CD4-positive, alpha-beta T cell treated with Interleukin-6 at 100 ng/mL for 8 hours (primary cell): Measurements from ENCODE around the gene APBA2.

ENCODE experiments used
- DNase-seq: peaks from one replicate; pipeline ENCODE4 v3.0.0-alpha.2; 2020; ENCODE audit warnings: mixed read lengths, low spot score

APBA2 gene

DNA sequence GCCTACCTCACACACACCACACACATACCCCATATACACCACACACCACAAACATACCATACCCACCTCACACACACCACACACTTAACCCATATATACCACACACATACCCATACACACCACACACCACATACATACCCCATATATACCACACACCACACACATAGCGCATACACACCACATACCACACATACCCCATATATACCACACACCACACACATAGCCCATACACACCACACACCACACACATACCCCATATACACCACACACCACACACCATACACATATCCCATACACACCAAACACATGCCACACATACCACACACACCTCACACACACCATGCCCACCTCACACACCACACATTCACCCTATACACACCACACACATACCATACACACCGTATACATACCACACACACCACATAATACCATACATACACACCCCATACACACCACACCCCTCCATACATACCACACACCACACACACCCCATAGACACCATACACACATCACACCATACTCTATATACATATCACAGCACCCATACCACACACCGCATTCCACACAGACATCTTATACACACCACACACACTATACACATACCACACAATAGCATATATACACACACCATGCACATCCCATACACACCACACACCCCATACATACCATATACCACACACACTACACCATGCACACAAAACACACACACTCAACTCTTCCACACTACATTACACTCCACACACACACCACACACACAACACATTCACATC, 29.5 kb downstream of the APBA2 start:
- no peak for DNase-seq

DNA sequence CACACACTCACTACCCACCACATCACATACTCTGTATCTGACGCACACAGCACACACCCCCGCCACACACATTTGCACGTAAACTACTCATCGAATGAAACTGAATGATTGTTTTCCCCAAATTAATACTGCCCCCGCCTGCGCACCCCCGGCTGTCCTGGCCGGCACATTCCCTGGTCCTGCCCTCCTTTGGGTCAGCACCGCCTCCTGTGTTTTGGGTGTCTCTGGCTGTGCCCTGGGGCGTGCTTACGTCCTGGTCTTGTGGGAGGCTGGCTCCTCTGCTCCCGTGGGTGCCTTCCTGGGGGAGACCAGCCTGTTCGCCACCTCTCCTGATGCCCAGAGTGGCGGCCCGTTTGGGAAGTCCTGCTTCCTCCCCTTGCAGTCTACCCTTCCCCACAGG, 30.2 kb downstream of the APBA2 start:
- no peak for DNase-seq

DNA sequence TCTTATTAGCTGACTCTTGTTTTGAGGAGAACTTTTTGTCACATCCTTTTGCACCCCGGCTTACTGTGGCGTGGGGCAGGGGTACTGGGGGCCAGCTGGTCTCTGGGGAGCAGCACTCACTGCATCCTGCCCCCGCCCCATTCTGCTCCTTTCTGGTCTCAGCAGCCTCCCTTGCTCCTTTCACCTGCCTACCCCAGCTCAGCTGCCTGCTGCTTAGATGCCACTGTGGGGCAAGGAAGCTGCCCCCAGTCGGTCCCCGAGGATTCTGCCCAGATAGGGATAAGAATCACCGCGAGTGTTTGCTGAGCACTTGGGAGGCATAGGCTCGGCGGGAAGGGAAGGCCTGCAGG, 32.0 kb downstream of the APBA2 start:
- no peak for DNase-seq

DNA sequence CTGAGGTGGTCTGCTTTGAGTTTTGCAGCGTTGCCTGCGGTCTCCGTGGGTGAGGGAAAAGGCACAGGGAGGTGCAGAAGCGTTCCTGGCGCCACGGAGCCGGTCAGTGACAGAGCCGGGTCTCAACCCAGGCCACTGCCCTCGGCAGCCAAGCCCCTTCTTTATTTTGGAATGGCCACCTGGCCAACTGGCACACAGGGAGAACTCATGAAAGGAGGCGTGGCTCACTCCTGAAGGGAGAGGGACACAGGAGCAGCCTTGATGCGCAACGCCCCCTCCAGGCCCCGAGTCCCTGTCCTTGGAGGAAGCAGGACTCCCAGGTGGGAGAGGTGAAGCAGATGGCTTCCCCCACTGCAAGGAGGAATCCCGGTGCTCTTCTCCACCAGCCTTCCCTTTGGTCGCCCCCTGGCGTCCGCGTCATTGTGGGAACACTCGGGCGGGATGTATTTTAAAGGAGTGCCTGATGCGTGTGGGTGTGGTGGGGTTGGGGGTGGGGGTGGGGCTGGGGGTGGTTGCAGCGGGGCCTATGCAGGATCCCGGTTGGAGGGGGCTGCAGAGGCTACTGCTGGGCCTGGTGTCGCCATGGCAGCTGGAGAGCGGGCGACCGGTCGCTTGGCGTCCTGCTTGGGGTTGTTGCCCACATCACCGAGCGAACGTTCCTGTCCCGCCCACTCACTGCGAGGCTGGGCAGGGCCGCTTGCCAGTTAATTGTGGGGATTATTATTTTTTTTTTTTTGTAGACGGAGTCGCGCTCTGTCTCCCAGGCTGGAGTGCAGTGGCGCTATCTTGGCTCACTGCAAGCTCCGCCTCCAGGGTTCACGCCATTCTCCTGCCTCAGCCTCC, 32.6 kb downstream of the APBA2 start:
- DNase-seq: no peak

DNA sequence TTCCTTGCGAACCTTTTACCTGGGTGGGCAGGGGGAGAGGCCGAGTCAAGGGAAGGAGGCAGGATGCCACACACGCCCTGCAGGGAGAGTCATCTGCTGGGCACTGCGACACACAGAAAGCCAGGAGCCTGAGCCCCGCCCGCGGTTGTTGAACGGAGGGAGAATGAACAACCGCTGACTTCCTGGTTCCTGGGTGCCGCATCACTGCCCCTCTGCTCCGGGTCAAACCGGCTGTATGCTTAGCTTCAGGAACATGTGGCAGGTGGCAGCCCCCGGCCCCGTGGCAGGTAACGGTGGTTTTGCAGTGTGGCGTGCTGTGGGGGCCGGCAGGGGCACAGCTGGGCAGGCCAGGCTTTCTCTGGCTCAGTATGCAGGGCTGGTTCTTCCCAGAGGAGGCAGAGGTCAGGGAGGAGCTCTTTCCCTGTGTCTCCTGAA, 33.4 kb downstream of the APBA2 start:
- peak; percentile 30 for DNase-seq

DNA sequence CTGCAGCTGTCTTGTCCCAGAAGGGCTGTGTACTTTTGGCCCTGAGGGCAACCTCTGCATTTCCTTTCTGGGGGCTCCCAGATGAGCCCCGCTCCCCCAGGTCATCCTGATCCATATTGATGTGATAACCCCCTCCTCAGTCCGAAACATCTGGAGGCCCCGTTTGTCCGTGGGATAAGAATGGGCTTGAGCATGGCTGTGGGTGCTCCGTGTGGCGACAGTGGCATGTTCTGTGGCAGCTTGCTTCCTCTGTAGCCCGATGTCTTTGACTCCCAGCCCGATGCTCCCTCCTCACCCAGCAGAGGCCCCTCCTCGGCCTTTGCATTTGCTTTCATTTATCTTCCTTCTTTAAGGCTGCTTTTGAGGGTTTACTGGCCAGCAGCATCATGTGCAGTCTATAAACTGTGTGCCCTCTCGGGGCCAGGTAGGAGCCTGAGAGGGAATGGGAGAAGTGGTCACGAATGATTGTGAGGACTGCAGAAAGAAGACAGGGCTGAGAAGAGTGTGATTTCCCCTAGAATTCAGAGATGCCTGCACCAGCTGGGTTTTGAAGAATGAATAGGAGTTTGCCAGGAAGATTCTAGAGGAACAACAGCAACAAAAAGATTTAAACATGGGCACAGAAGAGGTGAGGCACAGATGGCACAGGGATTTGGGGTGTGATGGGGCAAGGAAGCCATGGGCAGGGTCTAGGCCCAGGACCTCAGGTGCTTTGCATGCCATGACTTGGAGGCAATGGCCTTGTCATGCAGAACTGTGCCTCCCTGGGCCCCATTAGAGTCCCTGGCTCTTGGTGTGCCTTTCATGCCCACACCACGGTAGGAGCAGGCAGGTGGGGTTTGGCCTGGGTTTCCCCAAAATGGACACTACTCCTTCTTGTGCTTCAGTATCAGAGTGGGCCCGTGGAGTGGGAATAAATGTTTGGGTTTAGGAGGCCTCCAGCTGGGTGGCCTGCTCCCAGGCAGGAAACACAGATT, 34.2 kb downstream of the APBA2 start:
- DNase-seq: no peak

DNA sequence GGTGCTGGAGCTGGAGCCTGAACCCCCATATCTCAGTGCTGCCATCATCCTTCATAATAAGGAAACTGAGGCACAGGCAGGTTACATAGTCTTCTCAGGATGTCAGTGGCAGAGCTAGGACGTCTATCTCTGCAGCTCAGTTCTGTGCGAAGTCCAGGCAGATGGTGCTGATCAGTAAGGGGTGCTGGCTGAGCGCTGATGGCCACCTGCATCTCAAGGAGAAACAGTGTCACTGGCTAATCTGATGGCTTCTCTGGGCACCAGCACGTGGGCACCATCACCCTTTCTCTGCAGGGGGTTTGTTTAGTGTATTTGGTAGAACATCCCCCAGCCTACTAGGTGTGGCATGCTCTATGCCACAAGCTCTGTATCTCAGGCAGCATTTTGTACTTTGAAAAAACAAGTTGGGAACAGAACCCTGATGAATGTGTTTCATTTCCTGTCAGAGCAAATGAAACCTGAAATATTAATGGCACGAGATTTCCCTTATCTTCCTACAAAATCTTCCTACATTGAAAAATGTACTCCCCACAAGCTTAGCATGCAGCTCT, 35.1 kb downstream of the APBA2 start:
- DNase-seq: no peak

DNA sequence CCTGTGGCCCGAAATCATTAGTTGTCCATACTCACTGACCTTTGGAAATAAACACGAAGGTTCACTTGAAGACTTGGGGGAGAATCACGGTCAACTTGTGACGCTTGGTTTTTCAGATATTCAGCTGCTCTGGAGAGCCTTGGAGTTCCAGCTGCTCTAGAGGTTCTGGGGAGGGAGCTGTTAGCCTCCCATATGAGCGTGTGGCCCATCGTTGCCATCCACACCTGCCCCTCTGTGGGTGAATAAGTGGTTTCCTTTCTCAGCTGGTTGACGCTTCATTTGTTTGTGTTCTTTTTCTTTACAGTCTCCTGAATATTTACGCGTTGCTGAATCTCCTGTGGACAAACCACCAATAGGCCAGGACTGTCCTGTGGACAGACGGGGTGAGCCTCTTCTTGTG, 35.6 kb downstream of the APBA2 start:
- DNase-seq: no peak

DNA sequence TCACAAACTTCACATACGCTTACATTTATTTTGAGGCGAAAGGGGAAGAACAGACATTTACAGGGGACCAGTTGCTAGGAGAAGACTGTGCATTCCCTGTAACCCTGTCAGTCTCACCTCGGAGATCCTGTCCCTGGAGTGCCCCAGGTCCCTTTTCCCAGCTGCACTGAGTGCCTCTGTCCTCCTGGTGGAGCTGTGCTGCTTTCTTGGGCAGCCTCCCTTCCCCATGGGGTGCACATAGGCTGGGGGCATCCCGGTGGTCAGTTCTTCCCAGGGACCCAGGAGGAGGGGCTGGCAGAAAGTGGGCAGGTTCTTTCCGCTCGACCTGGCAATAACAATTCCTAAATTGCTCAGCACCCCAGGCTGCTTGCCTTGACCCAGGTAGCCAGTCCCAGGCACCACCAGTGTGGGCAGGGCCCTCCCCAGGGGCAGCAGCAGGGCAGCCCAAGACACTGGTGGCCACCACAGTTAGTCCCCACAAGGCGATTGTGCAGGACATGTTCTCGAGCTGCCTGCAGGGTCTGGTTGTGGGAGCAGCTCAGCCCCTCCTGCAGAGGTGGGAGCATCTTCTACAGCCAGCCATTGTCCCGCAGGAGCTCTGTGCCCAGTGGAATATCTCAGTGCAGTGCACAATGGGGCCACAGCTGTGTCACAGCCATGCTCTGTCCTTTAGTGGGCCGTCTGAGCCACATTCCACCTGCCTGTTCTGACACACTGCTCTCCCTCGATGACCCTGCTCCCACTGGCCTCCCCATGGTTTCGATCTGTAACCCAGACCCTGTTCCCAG, 36.3 kb downstream of the APBA2 start:
- DNase-seq: no peak

DNA sequence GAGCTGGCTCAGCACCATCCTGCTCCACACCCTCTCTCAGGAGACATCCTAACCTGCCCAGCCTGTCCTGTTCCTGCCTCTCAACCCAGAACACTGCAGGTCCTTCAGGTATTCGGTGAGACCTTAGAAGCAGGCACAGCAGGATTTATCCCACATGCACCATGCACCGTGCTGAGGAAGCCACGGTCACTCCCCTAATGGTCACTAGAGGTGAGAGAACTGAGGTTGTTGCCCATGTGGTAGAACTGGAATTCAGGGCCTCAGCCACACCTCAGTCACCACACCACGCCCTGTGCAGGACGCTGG, 36.9 kb downstream of the APBA2 start:
- no peak for DNase-seq

DNA sequence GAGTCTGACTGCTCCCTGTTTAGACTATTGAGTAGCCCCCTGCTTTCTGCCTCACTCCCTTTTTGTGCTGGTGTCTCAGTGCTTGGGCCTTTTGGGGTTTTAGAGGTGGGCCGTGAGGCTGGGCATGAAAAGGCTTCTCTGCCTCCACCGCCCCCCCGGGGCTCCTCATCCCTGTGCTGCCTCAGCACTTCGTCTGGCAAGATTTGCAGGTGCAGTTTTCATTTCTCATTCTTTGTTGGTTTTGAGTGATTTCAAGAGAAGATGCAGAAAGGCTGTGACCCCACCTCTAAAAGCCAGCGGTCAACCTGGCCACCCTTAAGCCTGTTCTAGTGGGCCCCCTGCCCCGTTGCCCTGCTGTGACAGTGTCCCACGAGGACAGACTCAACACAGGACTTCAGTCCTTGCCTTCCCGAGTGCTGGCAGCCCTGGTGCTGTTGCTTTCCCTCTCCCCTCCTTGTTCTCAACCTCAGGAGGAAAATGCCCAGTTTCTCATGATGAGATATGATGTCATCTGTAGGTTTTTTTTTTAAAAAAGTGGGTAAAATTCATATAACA, 38.0 kb downstream of the APBA2 start:
- no peak for DNase-seq

DNA sequence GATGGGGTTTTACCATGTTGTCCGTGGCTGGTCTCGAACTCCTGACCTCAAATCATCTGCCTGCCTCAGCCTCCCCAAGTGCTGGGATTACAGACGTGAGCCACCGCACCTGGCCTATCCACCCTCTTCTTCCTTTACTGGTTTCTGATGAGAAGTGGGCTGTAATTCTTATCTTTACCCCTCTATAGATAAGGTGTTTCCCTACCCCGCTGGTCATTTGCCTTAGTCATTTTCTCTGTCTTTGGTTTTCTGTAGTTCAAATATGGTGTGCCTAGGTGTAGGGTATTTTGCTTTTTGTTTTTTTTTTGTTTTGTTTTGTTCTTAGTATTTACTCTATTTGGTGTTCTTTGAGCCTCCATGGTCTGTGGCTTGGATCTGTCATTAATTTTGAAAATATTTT, 41.3 kb downstream of the APBA2 start:
- no peak for DNase-seq

DNA sequence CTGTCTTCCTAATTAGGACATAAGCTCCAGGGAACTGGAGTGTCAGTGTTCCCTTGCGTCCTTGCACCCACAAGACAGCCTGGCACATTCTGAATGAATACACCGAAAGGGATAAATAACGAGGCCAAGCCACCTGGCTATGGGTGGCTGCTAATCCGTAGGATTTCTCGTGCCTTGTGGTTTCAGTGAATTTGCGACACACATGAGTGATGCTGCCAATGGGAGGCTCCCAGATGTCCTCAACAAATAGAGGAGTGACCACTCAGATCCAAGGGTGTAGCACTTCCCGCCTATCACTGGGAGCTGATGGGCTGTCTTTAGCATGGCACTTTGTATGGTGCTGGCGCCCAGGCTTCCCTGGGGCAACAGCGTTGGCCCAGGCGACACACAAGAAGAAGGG, 43.4 kb downstream of the APBA2 start:
- no peak for DNase-seq

DNA sequence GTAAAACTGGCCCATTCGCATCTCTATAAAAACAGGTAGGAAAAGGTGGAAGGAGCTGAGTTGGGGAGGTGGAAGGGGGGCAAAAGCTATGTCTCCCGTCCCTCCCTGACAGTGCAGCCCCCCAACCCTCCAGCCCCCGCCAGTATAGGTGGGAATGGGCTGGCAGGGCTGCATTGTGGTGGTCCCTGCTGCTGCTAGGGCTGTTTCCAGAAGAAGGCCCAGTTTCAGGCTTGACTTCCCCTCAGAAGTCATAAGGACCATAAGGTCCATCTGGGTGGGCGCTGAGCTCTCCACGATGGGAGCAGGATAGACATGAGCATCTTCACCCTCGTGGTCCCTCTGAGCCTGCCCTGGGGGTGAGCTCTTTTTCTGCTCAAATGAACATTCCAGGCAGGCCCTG, 44.2 kb downstream of the APBA2 start:
- no peak for DNase-seq

DNA sequence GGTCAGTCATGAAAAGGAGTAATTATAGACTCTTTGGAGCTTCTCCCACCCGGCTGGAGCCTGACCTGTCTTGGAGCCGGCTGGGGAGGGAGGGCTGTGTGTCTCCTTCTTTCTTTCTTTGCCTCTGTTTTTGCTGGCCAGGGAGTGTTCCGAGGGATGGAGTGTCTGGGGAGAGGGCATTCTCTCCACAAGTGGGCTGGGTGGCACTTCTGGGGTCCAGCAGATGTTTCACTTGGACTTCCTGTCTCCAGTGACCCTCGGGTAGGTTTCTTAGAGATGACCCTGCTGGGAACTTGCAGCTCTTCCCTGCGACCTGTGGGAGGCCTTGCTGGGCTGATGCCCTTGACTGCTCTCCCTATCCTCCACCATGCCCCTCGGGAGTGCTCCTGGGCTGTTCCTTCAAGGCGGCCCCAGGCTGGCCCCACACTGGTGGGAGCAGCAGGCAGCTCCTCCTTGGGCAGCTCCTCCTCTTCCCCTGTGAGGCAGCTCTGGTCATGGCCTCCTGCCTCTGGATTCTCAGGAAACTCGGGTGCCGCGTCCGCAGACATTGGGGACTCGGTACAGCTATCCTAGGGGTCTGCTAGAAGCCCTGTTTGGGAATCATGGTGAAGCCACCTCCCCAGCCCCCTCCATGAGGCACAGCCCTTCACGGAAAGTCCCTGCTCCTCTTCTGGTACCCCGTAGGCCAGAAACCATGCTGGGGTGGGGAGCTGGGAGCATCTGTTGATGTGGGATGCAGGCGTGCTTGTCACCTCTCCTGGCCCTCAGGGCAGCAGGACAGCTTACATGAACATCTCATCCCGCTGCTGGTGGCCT, 44.9 kb downstream of the APBA2 start:
- no peak for DNase-seq

DNA sequence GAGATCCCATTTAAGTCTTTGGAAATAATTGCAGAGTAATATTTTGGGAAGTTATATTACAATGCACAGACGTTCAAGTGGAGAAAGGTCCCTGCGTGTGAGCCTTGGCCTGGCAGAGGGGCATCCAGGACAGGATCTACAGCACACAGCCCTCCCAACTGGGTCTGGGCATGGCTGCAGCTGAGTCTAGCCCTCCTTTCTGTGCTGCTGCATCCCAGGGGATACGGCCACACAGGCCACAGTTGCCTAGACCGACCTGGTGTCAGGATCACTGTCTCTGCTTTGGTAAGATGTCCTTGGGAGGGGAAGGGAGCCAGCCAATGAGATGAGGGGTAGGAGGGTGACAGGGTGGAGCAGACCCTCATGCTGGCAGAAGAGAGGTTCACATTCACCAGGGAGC, 46.1 kb downstream of the APBA2 start:
- DNase-seq: no peak

DNA sequence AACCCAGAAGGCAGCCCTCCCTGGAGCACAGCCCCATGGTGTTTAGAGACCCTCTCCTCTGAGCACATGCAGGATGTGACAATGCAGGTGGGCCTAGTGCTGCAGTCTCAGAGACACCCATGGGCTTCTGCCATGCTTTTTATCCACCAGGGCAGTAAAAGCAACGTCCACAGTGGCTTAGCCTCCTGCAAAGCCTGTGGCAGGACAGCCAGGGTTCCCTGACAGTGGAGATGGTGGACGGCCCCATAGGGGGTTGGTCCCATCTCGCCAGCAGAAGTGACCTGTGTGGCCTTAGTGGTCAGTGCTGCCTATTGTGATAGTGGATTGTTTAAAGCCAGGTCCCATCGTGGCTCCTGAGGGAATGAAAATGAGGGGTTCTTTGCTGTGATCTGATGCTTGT, 46.6 kb downstream of the APBA2 start:
- DNase-seq: no peak

DNA sequence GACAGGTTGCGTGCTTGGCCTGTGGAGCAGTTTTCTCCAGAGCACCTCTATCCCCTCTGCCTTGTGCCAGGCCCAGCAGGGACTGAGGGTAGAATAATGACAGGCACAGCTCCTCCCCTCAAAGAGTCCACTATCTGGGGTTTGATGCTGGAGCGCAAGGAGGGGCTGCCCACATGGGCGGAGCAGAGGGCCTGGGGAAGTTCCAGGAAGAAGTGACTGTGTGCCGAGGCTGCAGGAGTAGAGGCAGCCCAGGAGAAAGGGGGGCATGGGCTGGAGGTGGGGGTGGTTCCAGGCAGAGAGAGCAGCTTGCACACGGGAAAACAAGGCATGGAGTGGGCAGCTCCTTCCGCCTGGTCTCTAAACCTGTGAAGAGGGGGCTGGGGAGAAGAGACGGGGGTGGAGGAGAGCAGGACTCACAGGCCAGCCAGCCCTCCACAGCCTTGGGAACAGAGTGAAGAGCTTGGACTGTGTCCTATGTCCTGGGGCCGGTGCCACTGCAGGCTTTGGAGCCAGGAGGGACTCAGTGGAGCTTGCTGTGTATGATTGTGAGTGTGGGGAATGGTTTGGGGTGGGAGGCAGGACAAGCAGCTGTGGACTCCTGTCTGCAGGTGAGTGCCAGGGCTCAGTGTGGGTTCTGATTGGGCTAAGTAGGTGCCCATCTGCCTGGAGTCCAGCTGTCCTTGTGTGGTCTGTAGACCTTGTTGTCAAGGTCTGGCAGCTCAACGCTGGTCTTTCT, 48.1 kb downstream of the APBA2 start:
- DNase-seq: no peak

DNA sequence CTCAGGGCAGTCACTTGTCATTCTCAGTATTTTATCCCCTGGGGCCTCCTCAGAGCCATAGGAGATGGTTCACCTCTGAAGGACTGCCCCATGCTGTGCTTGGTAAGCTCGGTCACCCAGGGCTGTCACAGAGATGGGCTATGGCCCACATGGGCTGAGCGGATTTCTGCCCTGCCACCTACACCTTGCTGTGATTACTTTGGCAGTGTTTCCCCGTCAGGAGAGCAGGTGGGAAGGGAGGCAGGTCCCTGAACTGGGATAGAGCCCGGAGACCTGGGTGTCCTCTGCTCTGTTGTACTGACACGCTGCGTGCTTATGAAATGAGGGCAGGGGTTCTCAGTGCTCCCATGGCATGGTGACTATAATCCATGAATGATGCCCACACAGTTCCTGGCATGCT, 48.9 kb downstream of the APBA2 start:
- DNase-seq: no peak

DNA sequence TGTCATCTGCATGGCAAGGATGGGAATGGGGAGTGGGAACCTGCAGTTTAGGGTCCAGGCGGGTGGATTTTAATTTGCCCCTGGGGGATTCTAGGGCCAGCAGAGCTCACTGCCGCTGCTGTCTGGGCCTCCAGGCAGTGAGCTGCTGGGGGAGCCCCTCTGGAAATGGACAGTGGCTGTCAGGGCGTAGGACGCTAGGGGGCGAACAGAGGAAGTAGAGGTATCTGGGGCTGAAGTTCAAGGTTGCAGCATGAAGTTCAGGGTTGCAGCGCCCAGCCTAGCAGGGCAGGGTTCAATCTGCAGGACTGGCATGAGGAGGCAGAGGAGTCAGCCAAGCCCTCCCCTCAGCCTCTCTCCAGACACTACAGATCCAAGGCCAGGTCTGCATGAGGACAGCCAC, 49.5 kb downstream of the APBA2 start:
- DNase-seq: peak; percentile 22
